NCI-H460 (cell line): ENCODE results near the gene ABCB4. TPM values are rescaled to one million over a fixed set of nuclear protein-coding genes. Genes with fewer than 3 reads are reported as not detected.

Source experiments
- DNase-seq: peaks from one replicate; pipeline ENCODE4 v3.0.0-alpha.2; 2016; ENCODE audit warnings: low read depth; ENCODE audit errors: extremely low read depth
- total RNA-seq: library from RNA; depleted of rRNA; stranded (reverse); fragments of >200 nt; shearing (Covaris generic); gene quantifications from 2 replicates; pipeline ENCODE4 v1.2.3, GENCODE V29; 2014; rRNA removed

The ABCB4 gene
- total RNA-seq, 1 experiment from 2014 or later, result 0.07 TPM

- DNase-seq, result no peak
These were observed 116.1 kb downstream of the ABCB4 start for GRCh38 chr7:87359366-87359765.

- no peak for DNase-seq
These were observed 119.0 kb downstream of the ABCB4 start for GRCh38 chr7:87356448-87356847.

- no peak for DNase-seq
These were observed 120.7 kb downstream of the ABCB4 start for GRCh38 chr7:87354749-87355148.

Other genes with a start within 250 kb of the ABCB4 start
- 7.7 and 10.9 TPM in 2 replicates for gene CROT, start 130.0 kb downstream of the ABCB4 start, total RNA-seq
- 2.6 and 4.5 TPM in 2 replicates for gene ABCB1, start 125.2 kb upstream of the ABCB4 start, total RNA-seq
- 0.06 and 0.32 TPM in 2 replicates for gene RUNDC3B, start 152.7 kb upstream of the ABCB4 start, total RNA-seq